Stimulated activated naive B cell treated with anti-CD40 and anti-IgM and Interleukin-4, amounts not matched to agents 10 μg/mL and 1 μg/mL and 100 μg/mL, for 72 hours (primary cell): ENCODE data around the gene SELENOP.

ENCODE experiments used
- ATAC-seq, 2 donors: fragments of 150-1000 bp; cut with Tn5 transposase; replicated peaks; 2 replicates each; pipeline ENCODE4 v1.10.0; 2021; ENCODE audit warnings: moderate library complexity in 1 of 2
- DNase-seq: peaks from one replicate; pipeline ENCODE4 v3.0.0; 2021
- H3K27ac Mint-ChIP-seq: one replicate; pipeline ENCODE4 v1.8.0; 2022; ENCODE audit warnings: mild to moderate bottlenecking, mixed read lengths
- H3K27me3 Mint-ChIP-seq, 2 donors: one replicate each; pipeline ENCODE4 v1.8.0; 2022; ENCODE audit warnings: mixed read lengths in 2 of 2
- H3K36me3 Mint-ChIP-seq, 2 donors: one replicate each; pipeline ENCODE4 v1.8.0; 2022; ENCODE audit warnings: mixed read lengths in 2 of 2, mild to moderate bottlenecking in 1 of 2
- H3K4me1 Mint-ChIP-seq, 2 donors: one replicate each; pipeline ENCODE4 v1.8.0; 2022; ENCODE audit warnings: mixed read lengths in 2 of 2, mild to moderate bottlenecking in 1 of 2
- H3K4me3 Mint-ChIP-seq, 2 donors: one replicate each; pipeline ENCODE4 v1.8.0; 2022; ENCODE audit warnings: mild to moderate bottlenecking in 2 of 2, mixed read lengths in 2 of 2, moderate library complexity in 1 of 2
- H3K9me3 Mint-ChIP-seq, 2 donors: one replicate each; pipeline ENCODE4 v1.8.0; 2022; ENCODE audit warnings: mixed read lengths in 2 of 2, mild to moderate bottlenecking in 1 of 2

SELENOP gene

DNA sequence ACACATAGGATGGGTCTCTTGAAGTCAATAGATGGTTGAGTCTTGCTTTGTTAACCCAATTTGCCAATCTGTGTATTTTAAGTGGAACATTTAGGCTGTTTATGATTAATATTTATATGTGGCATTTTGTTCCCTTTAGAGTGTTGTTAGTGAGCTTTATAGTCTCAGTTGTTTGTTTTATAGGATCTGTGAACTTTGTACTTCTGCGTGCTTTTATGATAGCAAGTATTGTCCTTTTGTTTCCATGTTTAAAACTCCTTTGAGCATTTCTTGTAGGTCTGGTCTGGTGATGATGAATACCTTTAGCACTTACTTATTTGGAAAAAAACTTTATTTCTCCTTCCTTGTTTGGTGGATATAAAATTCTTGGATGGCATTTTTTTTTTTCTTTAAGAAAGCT, 23.8 kb downstream of the SELENOP start:
- Mint-ChIP-seq H3K4me3 (no peak overlapping the region), H3K36me3 (peaks cover 41 to 45% of the 10 kb centered on the region in 2 donors), H3K27me3 (peaks cover 0 to 4% of the 10 kb centered on the region in 2 donors), H3K4me1 (no peaks in the 10 kb centered on the region), H3K9me3 (peaks cover 27 to 35% of the 10 kb centered on the region in 2 donors), H3K27ac (no peak overlapping the region)
- ATAC-seq = no peak
- no peak for DNase-seq

- Mint-ChIP-seq H3K9me3 (peaks cover 27 to 35% of the 10 kb centered on the region in 2 donors), H3K4me3 (no peak overlapping the region), H3K27ac (no peak overlapping the region), H3K36me3 (peaks cover 40 to 45% of the 10 kb centered on the region in 2 donors), H3K27me3 (peaks cover 0 to 4% of the 10 kb centered on the region in 2 donors), H3K4me1 (no peaks in the 10 kb centered on the region)
- ATAC-seq (no peak), DNase-seq (no peak)
Measured at GRCh38 chr5:42787073-42787472, 24.6 kb downstream of the SELENOP start.

- Mint-ChIP-seq H3K27me3 (peaks cover 0 to 4% of the 10 kb centered on the region in 2 donors), H3K4me1 (no peaks in the 10 kb centered on the region), H3K36me3 (peaks cover 36 to 45% of the 10 kb centered on the region in 2 donors), H3K27ac (no peak overlapping the region), H3K4me3 (no peak overlapping the region), H3K9me3 (peaks cover 27 to 35% of the 10 kb centered on the region in 2 donors)
- DNase-seq = no peak
- ATAC-seq = no peak
Measured at GRCh38 chr5:42785756-42786155, 25.9 kb downstream of the SELENOP start.

GRCh38 chr5:42784132-42784531, 27.6 kb downstream of the SELENOP start:
- H3K27me3 Mint-ChIP-seq = peaks cover 0 to 2% of the 10 kb centered on the region in 2 donors
- H3K4me1 Mint-ChIP-seq = no peaks in the 10 kb centered on the region
- no peak for ATAC-seq
- no peak overlapping the region for H3K4me3 Mint-ChIP-seq
- H3K27ac Mint-ChIP-seq = no peak overlapping the region
- H3K9me3 Mint-ChIP-seq = peaks cover 22 to 33% of the 10 kb centered on the region in 2 donors
- H3K36me3 Mint-ChIP-seq = peaks cover 31 to 37% of the 10 kb centered on the region in 2 donors
- DNase-seq = no peak

GRCh38 chr5:42781584-42781983, 30.1 kb downstream of the SELENOP start:
- Mint-ChIP-seq H3K27me3 (no peaks in the 10 kb centered on the region), H3K4me3 (no peak overlapping the region), H3K9me3 (peaks cover 12 to 19% of the 10 kb centered on the region in 2 donors), H3K27ac (no peak overlapping the region), H3K36me3 (peaks cover 18 to 20% of the 10 kb centered on the region in 2 donors), H3K4me1 (no peaks in the 10 kb centered on the region)
- ATAC-seq (no peak), DNase-seq (no peak)

DNA sequence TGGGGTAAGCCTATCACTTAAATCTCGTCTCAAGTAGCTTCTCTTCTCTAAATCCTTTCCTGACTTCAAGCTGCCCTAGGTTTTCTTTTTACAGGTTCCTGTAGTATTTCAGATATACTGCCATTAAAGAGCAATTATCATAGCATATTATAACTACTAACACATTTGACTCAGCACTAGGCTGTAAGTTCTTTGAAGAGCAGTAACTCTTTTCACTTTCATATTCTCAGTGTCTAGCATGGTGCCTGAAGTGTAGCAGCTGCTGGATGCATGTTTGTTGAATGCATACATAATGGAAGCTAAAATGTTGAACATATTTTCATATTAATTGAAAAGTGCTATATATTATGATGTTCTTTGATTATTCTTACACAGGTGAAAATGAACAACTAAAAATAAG, 32.6 kb downstream of the SELENOP start:
- Mint-ChIP-seq H3K4me3 (no peak overlapping the region), H3K36me3 (peaks cover 0 to 1% of the 10 kb centered on the region in 2 donors), H3K27me3 (no peaks in the 10 kb centered on the region), H3K27ac (no peak overlapping the region), H3K4me1 (no peaks in the 10 kb centered on the region), H3K9me3 (no peaks in the 10 kb centered on the region)
- no peak for DNase-seq
- no peak for ATAC-seq

- Mint-ChIP-seq H3K9me3 (no peaks in the 10 kb centered on the region), H3K4me3 (no peak overlapping the region), H3K27me3 (peaks cover 0 to 4% of the 10 kb centered on the region in 2 donors), H3K4me1 (no peaks in the 10 kb centered on the region), H3K27ac (no peak overlapping the region), H3K36me3 (peaks cover 5 to 6% of the 10 kb centered on the region in 2 donors)
- no peak for DNase-seq
- ATAC-seq = no peak
Measured at GRCh38 chr5:42772265-42772993, 39.3 kb downstream of the SELENOP start.

GRCh38 chr5:42770003-42770402, 41.7 kb downstream of the SELENOP start:
- H3K27me3 Mint-ChIP-seq = peaks cover 0 to 4% of the 10 kb centered on the region in 2 donors
- no peaks in the 10 kb centered on the region for H3K9me3 Mint-ChIP-seq
- no peak overlapping the region for H3K4me3 Mint-ChIP-seq
- H3K27ac Mint-ChIP-seq = no peak overlapping the region
- ATAC-seq (no peak), DNase-seq (no peak)
- H3K36me3 Mint-ChIP-seq = peaks cover 5 to 6% of the 10 kb centered on the region in 2 donors
- H3K4me1 Mint-ChIP-seq = no peaks in the 10 kb centered on the region

- Mint-ChIP-seq H3K4me3 (no peak overlapping the region), H3K4me1 (no peaks in the 10 kb centered on the region), H3K36me3 (peaks cover 5 to 9% of the 10 kb centered on the region in 2 donors), H3K27me3 (peaks cover 0 to 4% of the 10 kb centered on the region in 2 donors), H3K9me3 (no peaks in the 10 kb centered on the region), H3K27ac (no peak overlapping the region)
- DNase-seq (no peak), ATAC-seq (no peak)
Measured at GRCh38 chr5:42768106-42768504, 43.6 kb downstream of the SELENOP start.

- no peaks in the 10 kb centered on the region for H3K9me3 Mint-ChIP-seq
- no peaks in the 10 kb centered on the region for H3K4me1 Mint-ChIP-seq
- H3K36me3 Mint-ChIP-seq = peaks cover 5 to 9% of the 10 kb centered on the region in 2 donors
- H3K27me3 Mint-ChIP-seq = peaks cover 0 to 4% of the 10 kb centered on the region in 2 donors
- no peak overlapping the region for H3K4me3 Mint-ChIP-seq
- DNase-seq (no peak), ATAC-seq (peak in 1 of 2 donors; percentile 42)
- no peak overlapping the region for H3K27ac Mint-ChIP-seq
Measured at GRCh38 chr5:42767491-42768105, 44.1 kb downstream of the SELENOP start.

- Mint-ChIP-seq H3K27ac (no peak overlapping the region), H3K4me3 (no peak overlapping the region)
- ATAC-seq = no peak
Measured at GRCh38 chr5:42761791-42762190, 49.9 kb downstream of the SELENOP start.

GRCh38 chr5:42760426-42760825, 51.3 kb downstream of the SELENOP start:
- ATAC-seq (no peak), DNase-seq (no peak)
- Mint-ChIP-seq H3K4me3 (no peak overlapping the region), H3K36me3 (peaks cover 4 to 5% of the 10 kb centered on the region in 2 donors), H3K27ac (no peak overlapping the region), H3K4me1 (peaks cover 9 to 19% of the 10 kb centered on the region in 2 donors), H3K27me3 (peaks cover 0 to 7% of the 10 kb centered on the region in 2 donors), H3K9me3 (no peaks in the 10 kb centered on the region)

More at GRCh38 chr5:42761791-42762190, 49.9 kb downstream of the SELENOP start:
- Mint-ChIP-seq H3K27me3 (peaks cover 0 to 4% of the 10 kb centered on the region in 2 donors), H3K9me3 (no peaks in the 10 kb centered on the region), H3K4me1 (peaks cover 9 to 15% of the 10 kb centered on the region in 2 donors), H3K36me3 (peaks cover 4 to 5% of the 10 kb centered on the region in 2 donors)
- DNase-seq = no peak

GRCh38 chr5:42759456-42759855, 52.2 kb downstream of the SELENOP start:
- Mint-ChIP-seq H3K4me1 (peaks cover 9 to 19% of the 10 kb centered on the region in 2 donors), H3K9me3 (no peaks in the 10 kb centered on the region), H3K27ac (no peak overlapping the region), H3K27me3 (peaks cover 0 to 7% of the 10 kb centered on the region in 2 donors), H3K4me3 (no peak overlapping the region), H3K36me3 (peaks cover 2 to 4% of the 10 kb centered on the region in 2 donors)
- ATAC-seq (no peak), DNase-seq (no peak)

GRCh38 chr5:42756606-42757601, 54.8 kb downstream of the SELENOP start, which contains the start of gene CCDC152:
Gene CCDC152 (plus strand): TSS chr5:42756818. CDS start chr5:42759122, 2,304 bp downstream.
- Mint-ChIP-seq H3K27ac (peak within 1 kb of the TSS; percentile 83), H3K27me3 (peaks cover 0 to 7% of the 10 kb centered on the region in 2 donors), H3K9me3 (no peaks in the 10 kb centered on the region), H3K4me1 (peaks cover 9 to 19% of the 10 kb centered on the region in 2 donors), H3K4me3 (peak within 1 kb of the TSS; percentile 84 to 89), H3K36me3 (peaks cover 2 to 4% of the 10 kb centered on the region in 2 donors)
- DNase-seq = peak; percentile 38
- peak; percentile 93 to 95 for ATAC-seq
